Osteoblast (primary cell): Measurements from ENCODE around the gene TNRC6A. TPM values are rescaled to one million over a fixed set of nuclear protein-coding genes. Genes with fewer than 3 reads are reported as not detected.

Experiments used
- DNase-seq: peaks from one replicate; pipeline ENCODE4 v3.0.0; 2011; ENCODE audit warnings: low spot score, mixed read lengths; ENCODE audit not compliant: insufficient read length; ENCODE audit errors: missing footprints
- H2AFZ ChIP-seq: 2 replicates; pipeline ENCODE4 v1.6.0; 2011; ENCODE audit warnings: mild to moderate bottlenecking, low read length
- H3K27ac ChIP-seq: 2 replicates; pipeline ENCODE4 v1.5.1; 2011; ENCODE audit warnings: mild to moderate bottlenecking, low read depth, low read length, moderate library complexity
- H3K27me3 ChIP-seq: 2 replicates; pipeline ENCODE4 v1.6.0; 2012; ENCODE audit warnings: mild to moderate bottlenecking, control low read depth, inconsistent platforms, low read length, moderate library complexity; ENCODE audit not compliant: insufficient read depth
- H3K36me3 ChIP-seq: 2 replicates; pipeline ENCODE4 v1.5.1; 2011; ENCODE audit warnings: mild to moderate bottlenecking, low read length, control low read depth, moderate library complexity; ENCODE audit not compliant: insufficient read depth
- H3K4me1 ChIP-seq: 2 replicates; pipeline ENCODE4 v1.5.1; 2011; ENCODE audit warnings: mild to moderate bottlenecking, low read length, control low read depth, moderate library complexity; ENCODE audit not compliant: insufficient read depth
- H3K4me2 ChIP-seq: 2 replicates; pipeline ENCODE4 v1.6.0; 2011; ENCODE audit warnings: mild to moderate bottlenecking, low read length; ENCODE audit not compliant: insufficient read depth
- H3K4me3 ChIP-seq: fragments of 200-600 bp; sonication (generic); 3 replicates; pipeline ENCODE4 v1.5.1; 2012; ENCODE audit warnings: mild to moderate bottlenecking, low read length, inconsistent platforms; ENCODE audit not compliant: insufficient read depth
- H3K79me2 ChIP-seq: 2 replicates; pipeline ENCODE4 v1.6.0; 2012; ENCODE audit warnings: mild to moderate bottlenecking, low read length, control low read depth, inconsistent platforms; ENCODE audit not compliant: insufficient read depth
- H3K9me3 ChIP-seq: 2 replicates; pipeline ENCODE4 v1.5.1; 2011; ENCODE audit warnings: low read depth, low read length, control low read depth
- H4K20me1 ChIP-seq: 2 replicates; pipeline ENCODE4 v1.6.0; 2012; ENCODE audit warnings: mild to moderate bottlenecking, low read length, control low read depth; ENCODE audit not compliant: insufficient read depth
- total RNA-seq: library from RNA; depleted of rRNA; stranded (reverse); fragments of >200 nt; gene quantifications from 2 replicates; pipeline ENCODE4 v1.2.3, GENCODE V29; 2012
- TF ChIP-seq, protein P1 (sequence below): IDR thresholded peaks from 2 replicates; pipeline ENCODE4 v1.5.1; 2011; ENCODE audit warnings: mild to moderate bottlenecking, low read depth, low read length, moderate library complexity; ENCODE audit errors: extremely low read depth

Gene TNRC6A
- total RNA-seq, 1 donor, result 38.0 TPM

DNA sequence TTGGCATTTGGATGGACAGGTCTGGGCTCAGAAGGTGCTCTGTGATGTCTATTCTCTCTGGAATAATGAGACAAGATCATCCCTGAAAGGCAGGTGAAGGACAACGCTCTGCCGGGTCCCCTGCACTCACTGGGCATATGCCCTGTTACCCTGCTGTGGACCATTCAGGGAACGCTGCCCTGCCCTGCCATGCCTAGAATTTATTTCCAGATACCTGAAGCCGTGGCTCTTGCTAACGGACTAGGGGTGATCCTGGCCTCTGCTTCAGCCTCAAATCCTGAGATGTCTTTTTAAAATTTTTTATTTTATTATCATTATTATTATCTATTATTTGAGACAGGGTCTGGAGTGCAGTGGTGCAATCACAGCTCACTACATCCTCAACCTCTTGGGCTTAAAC, 120.2 kb downstream of the TNRC6A start:
- H3K9me3 ChIP-seq, result no peaks in the 10 kb centered on the region
- no peaks in the 10 kb centered on the region for H3K79me2 ChIP-seq
- TF ChIP-seq, protein P1, sequence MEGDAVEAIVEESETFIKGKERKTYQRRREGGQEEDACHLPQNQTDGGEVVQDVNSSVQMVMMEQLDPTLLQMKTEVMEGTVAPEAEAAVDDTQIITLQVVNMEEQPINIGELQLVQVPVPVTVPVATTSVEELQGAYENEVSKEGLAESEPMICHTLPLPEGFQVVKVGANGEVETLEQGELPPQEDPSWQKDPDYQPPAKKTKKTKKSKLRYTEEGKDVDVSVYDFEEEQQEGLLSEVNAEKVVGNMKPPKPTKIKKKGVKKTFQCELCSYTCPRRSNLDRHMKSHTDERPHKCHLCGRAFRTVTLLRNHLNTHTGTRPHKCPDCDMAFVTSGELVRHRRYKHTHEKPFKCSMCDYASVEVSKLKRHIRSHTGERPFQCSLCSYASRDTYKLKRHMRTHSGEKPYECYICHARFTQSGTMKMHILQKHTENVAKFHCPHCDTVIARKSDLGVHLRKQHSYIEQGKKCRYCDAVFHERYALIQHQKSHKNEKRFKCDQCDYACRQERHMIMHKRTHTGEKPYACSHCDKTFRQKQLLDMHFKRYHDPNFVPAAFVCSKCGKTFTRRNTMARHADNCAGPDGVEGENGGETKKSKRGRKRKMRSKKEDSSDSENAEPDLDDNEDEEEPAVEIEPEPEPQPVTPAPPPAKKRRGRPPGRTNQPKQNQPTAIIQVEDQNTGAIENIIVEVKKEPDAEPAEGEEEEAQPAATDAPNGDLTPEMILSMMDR, result no peak
- no peaks in the 10 kb centered on the region for H4K20me1 ChIP-seq
- H3K4me2 ChIP-seq, result no peak overlapping the region
- no peaks in the 10 kb centered on the region for H3K36me3 ChIP-seq
- H3K27me3 ChIP-seq, result no peaks in the 10 kb centered on the region
- DNase-seq, result no peak
- H2AFZ ChIP-seq, result no peak overlapping the region
- H3K4me3 ChIP-seq, result no peak overlapping the region
- no peak overlapping the region for H3K27ac ChIP-seq
- H3K4me1 ChIP-seq, result peaks cover 7% of the 10 kb centered on the region

DNA sequence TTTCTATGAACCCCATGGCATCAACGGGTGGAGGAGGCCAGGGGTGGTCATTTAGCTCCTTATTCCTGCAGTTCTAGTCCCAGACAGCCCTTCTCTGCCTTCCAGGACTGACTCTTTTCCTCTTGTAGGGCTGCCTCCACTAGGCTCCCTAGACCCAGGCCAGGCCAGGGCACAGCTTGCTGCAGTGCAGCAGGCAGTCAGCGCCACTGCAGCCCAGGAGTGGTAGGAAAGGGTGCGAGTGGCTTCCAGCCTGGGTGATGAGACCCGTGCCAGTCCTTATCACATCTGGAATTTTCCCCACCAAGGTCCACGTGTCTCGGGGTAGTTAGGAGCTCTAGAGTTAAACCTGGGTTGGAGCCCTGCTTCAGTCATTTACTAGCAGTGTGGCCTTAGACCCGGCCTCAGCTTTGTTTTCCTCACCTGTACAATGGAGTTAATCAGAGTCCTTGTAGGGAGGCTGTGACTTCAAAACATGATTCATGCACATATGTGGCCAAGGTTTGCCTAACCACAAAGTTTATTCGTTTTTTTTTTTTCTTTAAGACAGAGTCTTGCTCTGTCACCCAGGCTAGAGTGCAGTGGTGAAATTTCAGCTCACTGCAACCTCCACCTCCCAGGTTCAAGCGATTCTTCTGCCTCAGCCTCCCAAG, 121.0 kb downstream of the TNRC6A start:
- no peaks in the 10 kb centered on the region for H4K20me1 ChIP-seq
- TF ChIP-seq, protein P1, result no peak
- no peak overlapping the region for H3K4me2 ChIP-seq
- no peaks in the 10 kb centered on the region for H3K79me2 ChIP-seq
- no peak for DNase-seq
- no peak overlapping the region for H3K4me3 ChIP-seq
- H3K4me1 ChIP-seq, result peaks cover 7% of the 10 kb centered on the region
- no peaks in the 10 kb centered on the region for H3K9me3 ChIP-seq
- no peaks in the 10 kb centered on the region for H3K27me3 ChIP-seq
- no peak overlapping the region for H3K27ac ChIP-seq
- H3K36me3 ChIP-seq, result no peaks in the 10 kb centered on the region
- H2AFZ ChIP-seq, result no peak overlapping the region

DNA sequence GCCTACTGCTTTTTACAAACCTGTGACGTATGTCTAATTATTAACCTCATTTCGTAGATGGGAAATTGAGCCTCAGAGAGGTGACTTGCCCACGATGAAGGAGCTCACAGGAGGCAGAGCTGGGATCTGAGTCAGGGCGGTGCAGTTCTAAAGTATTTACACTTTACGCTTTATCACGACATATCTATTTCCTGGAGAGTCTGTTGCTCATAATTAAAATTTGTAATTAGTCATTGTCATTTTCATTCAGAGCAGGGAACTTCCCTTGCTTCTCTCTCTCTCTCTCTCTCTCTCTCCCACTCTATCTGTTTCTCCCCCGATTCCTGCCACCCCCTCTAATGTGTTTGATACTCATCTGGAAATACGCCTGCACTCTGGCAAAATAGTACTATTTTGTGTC, 122.2 kb downstream of the TNRC6A start:
- Histone ChIP-seq H3K4me3 (no peak overlapping the region), H3K27me3 (no peaks in the 10 kb centered on the region), H3K9me3 (no peaks in the 10 kb centered on the region), H3K4me2 (peak overlapping the region; percentile 15), H2AFZ (no peak overlapping the region), H3K4me1 (peaks cover 7% of the 10 kb centered on the region), H3K27ac (no peak overlapping the region), H3K79me2 (no peaks in the 10 kb centered on the region), H4K20me1 (no peaks in the 10 kb centered on the region), H3K36me3 (no peaks in the 10 kb centered on the region)
- TF ChIP-seq, protein P1, result no peak
- no peak for DNase-seq

- no peaks in the 10 kb centered on the region for H3K27me3 ChIP-seq
- H3K9me3 ChIP-seq, result no peaks in the 10 kb centered on the region
- no peaks in the 10 kb centered on the region for H3K79me2 ChIP-seq
- no peaks in the 10 kb centered on the region for H3K36me3 ChIP-seq
- DNase-seq, result no peak
- no peaks in the 10 kb centered on the region for H4K20me1 ChIP-seq
- TF ChIP-seq, protein P1, result no peak
- no peak overlapping the region for H3K27ac ChIP-seq
- peak overlapping the region; percentile 15 for H3K4me2 ChIP-seq
- no peak overlapping the region for H2AFZ ChIP-seq
- peaks cover 7% of the 10 kb centered on the region for H3K4me1 ChIP-seq
- H3K4me3 ChIP-seq, result no peak overlapping the region
Observed at GRCh38 chr16:24852281-24852721, 122.8 kb downstream of the TNRC6A start.
